ENCODE data around the gene DCBLD1. TPM values are rescaled to one million over a fixed set of nuclear protein-coding genes. Genes with fewer than 3 reads are reported as not detected.

DCBLD1 gene
- total RNA-seq, 3 donors from 2014 or later (not counting 1 experiment from before 2014, with no cell fraction given), result 8.4 to 16.1 (median 13.0) TPM

DNA sequence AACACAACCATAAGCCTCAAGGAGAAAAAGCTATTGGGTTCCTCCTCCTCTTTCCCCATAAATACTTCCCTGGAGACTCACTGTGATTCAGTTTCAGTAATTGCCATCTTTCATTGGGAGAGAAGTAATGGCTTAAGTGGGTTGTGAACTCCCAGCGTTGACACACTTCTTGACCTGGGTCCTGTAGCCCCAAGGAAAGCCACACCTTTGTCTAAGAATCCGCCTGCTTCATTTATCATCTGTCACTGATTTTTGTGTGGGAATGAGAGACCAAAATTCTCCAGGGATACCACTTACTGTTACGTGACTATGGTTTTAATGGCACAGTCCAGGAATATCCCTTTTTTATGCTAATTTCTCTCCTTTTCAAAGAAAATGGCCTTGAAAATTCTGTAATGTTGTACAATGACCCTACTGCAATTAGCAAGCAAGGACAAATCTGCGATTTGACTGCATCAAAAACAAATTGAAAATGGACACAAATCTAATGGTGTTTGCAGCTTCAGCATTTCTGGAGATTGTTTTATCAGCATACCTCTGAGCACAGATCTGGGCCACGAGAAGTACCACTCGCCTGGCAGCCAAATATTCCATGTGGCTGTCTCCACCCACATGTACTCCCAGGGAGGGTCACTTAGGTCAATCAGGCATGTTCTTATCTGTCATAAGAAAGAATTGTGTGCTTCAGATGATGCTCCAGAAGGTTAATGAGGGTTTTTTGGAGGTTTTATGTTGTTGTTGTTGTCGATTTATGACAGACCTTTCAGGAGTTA is 29.8 kb downstream of the DCBLD1 start:
- no peak overlapping the region for H3K4me3 ChIP-seq (ENCODE audit: low read length)
- no peaks in the 10 kb centered on the region for H3K4me1 ChIP-seq (ENCODE audit: control insufficient read depth, insufficient read depth, low read length)
- H3K36me3 Mint-ChIP-seq, result no peaks in the 10 kb centered on the region
- 89% methylated on average over 6 of the region's 7 CpGs for WGBS (ENCODE audit: insufficient coverage)
- no peaks in the 10 kb centered on the region for H3K9me3 Mint-ChIP-seq
- TF ChIP-seq, protein P1, sequence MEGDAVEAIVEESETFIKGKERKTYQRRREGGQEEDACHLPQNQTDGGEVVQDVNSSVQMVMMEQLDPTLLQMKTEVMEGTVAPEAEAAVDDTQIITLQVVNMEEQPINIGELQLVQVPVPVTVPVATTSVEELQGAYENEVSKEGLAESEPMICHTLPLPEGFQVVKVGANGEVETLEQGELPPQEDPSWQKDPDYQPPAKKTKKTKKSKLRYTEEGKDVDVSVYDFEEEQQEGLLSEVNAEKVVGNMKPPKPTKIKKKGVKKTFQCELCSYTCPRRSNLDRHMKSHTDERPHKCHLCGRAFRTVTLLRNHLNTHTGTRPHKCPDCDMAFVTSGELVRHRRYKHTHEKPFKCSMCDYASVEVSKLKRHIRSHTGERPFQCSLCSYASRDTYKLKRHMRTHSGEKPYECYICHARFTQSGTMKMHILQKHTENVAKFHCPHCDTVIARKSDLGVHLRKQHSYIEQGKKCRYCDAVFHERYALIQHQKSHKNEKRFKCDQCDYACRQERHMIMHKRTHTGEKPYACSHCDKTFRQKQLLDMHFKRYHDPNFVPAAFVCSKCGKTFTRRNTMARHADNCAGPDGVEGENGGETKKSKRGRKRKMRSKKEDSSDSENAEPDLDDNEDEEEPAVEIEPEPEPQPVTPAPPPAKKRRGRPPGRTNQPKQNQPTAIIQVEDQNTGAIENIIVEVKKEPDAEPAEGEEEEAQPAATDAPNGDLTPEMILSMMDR (IDR thresholded peaks at IDR 0.05), result no peak
- DNase-seq, result no peak
- H3K9me3 ChIP-seq (ENCODE audit: control insufficient read depth, insufficient read depth, low read length), result no peaks in the 10 kb centered on the region
- no peaks in the 10 kb centered on the region for H3K27me3 Mint-ChIP-seq (ENCODE audit: low read depth in 2 of 2)
- H3K4me3 Mint-ChIP-seq, result no peak overlapping the region
- no peak overlapping the region for H3K27ac Mint-ChIP-seq
- no peaks in the 10 kb centered on the region for H3K36me3 ChIP-seq (ENCODE audit: control insufficient read depth, insufficient read depth, low read length)
- H3K4me1 Mint-ChIP-seq, result peaks cover 6 to 8% of the 10 kb centered on the region in 2 donors
- no peak for ATAC-seq
- no peak overlapping the region for H3K27ac ChIP-seq (ENCODE audit: low read length)
- H3K27me3 ChIP-seq (ENCODE audit: control insufficient read depth, insufficient read depth, low read length), result no peaks in the 10 kb centered on the region
- intact Hi-C loops (cut with micrococcal nuclease), result no loop called here

DNA sequence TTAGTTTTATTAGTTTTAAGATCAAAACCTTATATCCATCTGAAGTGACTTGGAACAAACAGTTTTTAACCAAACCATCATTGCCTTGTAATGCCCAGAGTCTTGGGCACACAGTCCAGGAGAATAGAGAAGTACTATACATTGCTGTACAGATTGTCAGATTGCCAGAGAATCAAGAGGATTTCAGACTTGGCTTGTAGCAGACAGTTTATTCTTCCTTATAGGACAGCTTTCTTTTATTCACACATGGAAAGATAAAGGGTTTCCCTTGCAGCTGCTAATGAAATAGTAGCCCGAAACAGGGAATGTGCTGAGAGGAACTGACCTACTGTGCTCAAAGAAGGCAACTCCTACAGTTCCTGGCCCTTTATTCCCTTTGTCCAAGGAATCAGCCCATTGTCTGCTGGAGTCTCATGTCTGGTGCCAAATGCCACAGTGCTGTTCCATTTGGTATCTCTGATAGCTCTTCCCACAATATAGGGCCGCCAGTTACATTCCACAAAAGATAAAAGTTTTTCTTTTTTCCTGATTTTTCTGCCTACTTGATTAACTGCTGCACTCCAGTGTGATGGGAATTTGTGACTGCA is 30.6 kb downstream of the DCBLD1 start:
- no peak overlapping the region for H3K4me3 ChIP-seq (ENCODE audit: low read length)
- no peaks in the 10 kb centered on the region for H3K36me3 Mint-ChIP-seq
- TF ChIP-seq, protein P1 (IDR thresholded peaks at IDR 0.05), result no peak
- no peaks in the 10 kb centered on the region for H3K9me3 Mint-ChIP-seq
- H3K27me3 Mint-ChIP-seq (ENCODE audit: low read depth in 2 of 2), result no peaks in the 10 kb centered on the region
- intact Hi-C loops (cut with micrococcal nuclease), result no loop called here
- H3K27ac Mint-ChIP-seq, result no peak overlapping the region
- no peak for DNase-seq
- H3K9me3 ChIP-seq (ENCODE audit: control insufficient read depth, insufficient read depth, low read length), result no peaks in the 10 kb centered on the region
- 50% methylated on average over 2 of the region's 2 CpGs for WGBS (ENCODE audit: insufficient coverage)
- no peak overlapping the region for H3K4me3 Mint-ChIP-seq
- no peaks in the 10 kb centered on the region for H3K27me3 ChIP-seq (ENCODE audit: control insufficient read depth, insufficient read depth, low read length)
- H3K4me1 Mint-ChIP-seq, result peaks cover 6 to 8% of the 10 kb centered on the region in 2 donors
- no peak overlapping the region for H3K27ac ChIP-seq (ENCODE audit: low read length)
- ATAC-seq, result no peak
- no peaks in the 10 kb centered on the region for H3K4me1 ChIP-seq (ENCODE audit: control insufficient read depth, insufficient read depth, low read length)
- no peaks in the 10 kb centered on the region for H3K36me3 ChIP-seq (ENCODE audit: control insufficient read depth, insufficient read depth, low read length)

DNA sequence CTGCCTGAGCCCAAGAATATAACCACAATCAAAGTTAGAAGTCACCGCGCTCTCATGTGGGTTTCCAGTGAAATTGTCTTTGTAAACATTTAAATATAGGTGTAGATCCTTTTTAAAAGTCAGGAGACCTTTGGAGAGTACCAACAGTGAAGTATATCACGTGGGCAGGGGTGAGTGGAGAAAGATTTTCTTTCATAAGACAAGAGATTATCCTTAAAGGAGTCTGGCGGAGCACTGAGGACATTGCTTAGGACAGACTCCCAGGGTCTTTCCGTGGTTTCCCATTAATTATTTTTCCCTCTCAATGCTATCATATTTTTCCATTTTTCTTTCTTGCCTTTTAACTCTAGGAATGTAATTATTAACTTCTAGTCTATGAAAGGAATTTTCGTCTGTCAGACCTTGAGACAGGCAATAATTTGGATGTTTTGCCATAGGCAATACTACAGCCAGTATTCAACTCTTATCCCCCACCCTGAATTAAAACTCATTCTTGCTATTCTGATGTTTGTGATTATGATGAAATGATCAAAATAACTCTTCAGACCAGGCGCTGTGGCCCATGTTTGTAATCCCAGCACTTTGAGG is 31.4 kb downstream of the DCBLD1 start:
- Histone ChIP-seq H3K27me3 (ENCODE audit: control insufficient read depth, insufficient read depth, low read length) (no peaks in the 10 kb centered on the region), H3K36me3 (ENCODE audit: control insufficient read depth, insufficient read depth, low read length) (no peaks in the 10 kb centered on the region), H3K27ac (ENCODE audit: low read length) (no peak overlapping the region), H3K9me3 (ENCODE audit: control insufficient read depth, insufficient read depth, low read length) (no peaks in the 10 kb centered on the region), H3K4me3 (ENCODE audit: low read length) (no peak overlapping the region), H3K4me1 (ENCODE audit: control insufficient read depth, insufficient read depth, low read length) (no peaks in the 10 kb centered on the region)
- no peaks in the 10 kb centered on the region for H3K36me3 Mint-ChIP-seq
- DNase-seq (no peak), ATAC-seq (no peak)
- peaks cover 6 to 8% of the 10 kb centered on the region in 2 donors for H3K4me1 Mint-ChIP-seq
- TF ChIP-seq, protein P1 (IDR thresholded peaks at IDR 0.05), result no peak
- H3K27ac Mint-ChIP-seq, result no peak overlapping the region
- WGBS (ENCODE audit: insufficient coverage), result 93% methylated on average over 4 of the region's 7 CpGs
- intact Hi-C loops (cut with micrococcal nuclease), result no loop called here
- H3K4me3 Mint-ChIP-seq, result no peak overlapping the region
- H3K27me3 Mint-ChIP-seq (ENCODE audit: low read depth in 2 of 2), result no peaks in the 10 kb centered on the region
- H3K9me3 Mint-ChIP-seq, result no peaks in the 10 kb centered on the region
